ENCODE measurements around the gene SORCS1. TPM values are rescaled to one million over a fixed set of nuclear protein-coding genes. Genes with fewer than 3 reads are reported as not detected.

The SORCS1 gene
- total RNA-seq, 1 experiment from 2014 or later = 1.7 TPM

DNA sequence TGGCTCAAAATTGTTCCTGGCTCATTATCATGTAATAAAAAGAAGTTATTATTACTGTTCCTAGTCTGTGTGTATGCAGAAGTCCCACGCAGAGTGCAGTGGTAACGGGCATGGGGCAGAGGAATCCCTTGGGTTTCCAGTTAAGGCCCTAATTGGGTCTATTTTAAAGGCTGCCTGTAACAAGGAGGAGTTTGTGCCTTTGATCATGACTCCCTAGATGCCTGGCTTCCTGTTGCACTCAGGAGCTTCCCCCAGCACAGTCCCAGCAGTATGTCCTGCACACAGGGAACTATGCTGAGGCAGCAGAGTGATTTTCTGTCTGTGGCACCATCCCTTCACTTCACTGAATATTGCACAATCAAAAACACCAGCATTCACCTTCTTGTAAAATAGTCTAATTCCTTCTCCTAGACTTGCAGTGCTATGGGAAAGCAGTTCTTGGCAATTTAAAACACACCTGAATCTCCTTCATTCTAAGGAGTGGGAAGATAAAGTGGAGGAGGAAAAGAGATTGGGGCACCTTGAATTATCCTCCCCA, 22.9 kb downstream of the SORCS1 start:
- H3K4me2 ChIP-seq (ENCODE audit: insufficient read depth, insufficient read length, low read length) = no peak overlapping the region
- H3K23me2 ChIP-seq (ENCODE audit: insufficient read length, low read depth, low read length, poor library complexity, severe bottlenecking) = no peaks in the 10 kb centered on the region
- H3K4ac ChIP-seq (ENCODE audit: low read depth, low read length) = no peak overlapping the region
- TF ChIP-seq, protein P1, sequence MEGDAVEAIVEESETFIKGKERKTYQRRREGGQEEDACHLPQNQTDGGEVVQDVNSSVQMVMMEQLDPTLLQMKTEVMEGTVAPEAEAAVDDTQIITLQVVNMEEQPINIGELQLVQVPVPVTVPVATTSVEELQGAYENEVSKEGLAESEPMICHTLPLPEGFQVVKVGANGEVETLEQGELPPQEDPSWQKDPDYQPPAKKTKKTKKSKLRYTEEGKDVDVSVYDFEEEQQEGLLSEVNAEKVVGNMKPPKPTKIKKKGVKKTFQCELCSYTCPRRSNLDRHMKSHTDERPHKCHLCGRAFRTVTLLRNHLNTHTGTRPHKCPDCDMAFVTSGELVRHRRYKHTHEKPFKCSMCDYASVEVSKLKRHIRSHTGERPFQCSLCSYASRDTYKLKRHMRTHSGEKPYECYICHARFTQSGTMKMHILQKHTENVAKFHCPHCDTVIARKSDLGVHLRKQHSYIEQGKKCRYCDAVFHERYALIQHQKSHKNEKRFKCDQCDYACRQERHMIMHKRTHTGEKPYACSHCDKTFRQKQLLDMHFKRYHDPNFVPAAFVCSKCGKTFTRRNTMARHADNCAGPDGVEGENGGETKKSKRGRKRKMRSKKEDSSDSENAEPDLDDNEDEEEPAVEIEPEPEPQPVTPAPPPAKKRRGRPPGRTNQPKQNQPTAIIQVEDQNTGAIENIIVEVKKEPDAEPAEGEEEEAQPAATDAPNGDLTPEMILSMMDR (conservative IDR thresholded peaks at IDR 0.05) = no peak
- no peak overlapping the region for H3K9ac ChIP-seq (ENCODE audit: extremely low read depth, insufficient read length, low read length)
- no CpG with 5 or more reads among the region's 2 CpGs for WGBS (ENCODE audit: extremely low coverage, insufficient read length, low lambda C conversion rate)
- no peaks in the 10 kb centered on the region for H3K9me3 ChIP-seq (ENCODE audit: control insufficient read depth, low read depth, low read length)
- no peak overlapping the region for H3K18ac ChIP-seq (ENCODE audit: insufficient read length, low read depth, low read length)
- Mint-ChIP-seq H3K9me3 (no peaks in the 10 kb centered on the region), H3K36me3 (ENCODE audit: insufficient read depth in 1 of 3, low read depth in 3 of 3) (no peaks in the 10 kb centered on the region), H3K4me1 (peaks cover 6 to 7% of the 10 kb centered on the region in 2 experiments; a peak in 3 of 4 replicates), H3K27me3 (ENCODE audit: low read depth) (no peaks in the 10 kb centered on the region; the same call in 1 of the 2 replicates), H3K27ac (no peak overlapping the region; a peak in 1 of 7 replicates), H3K4me3 (no peak overlapping the region)
- H3K27ac ChIP-seq (ENCODE audit: insufficient read length, low read depth, low read length) = no peak overlapping the region
- H3K79me2 ChIP-seq (ENCODE audit: insufficient read depth, low read length) = no peaks in the 10 kb centered on the region
- no peak overlapping the region for H2BK15ac ChIP-seq (ENCODE audit: low read depth, low read length)
- no peak overlapping the region for H2BK12ac ChIP-seq (ENCODE audit: insufficient read length, low read depth, low read length)
- H4K8ac ChIP-seq (replicated peaks; ENCODE audit: insufficient read length, low read depth, low read length) = no peak overlapping the region
- no peak overlapping the region for H4K91ac ChIP-seq (ENCODE audit: insufficient read length, low read depth, low read length)
- H2AFZ ChIP-seq (ENCODE audit: low read length) = no peak overlapping the region
- H3K56ac ChIP-seq (ENCODE audit: insufficient read length, low read depth, low read length) = no peak overlapping the region
- no peak overlapping the region for H2BK20ac ChIP-seq (ENCODE audit: low read depth, low read length, poor library complexity, severe bottlenecking)
- no peaks in the 10 kb centered on the region for H3K27me3 ChIP-seq (ENCODE audit: insufficient read depth, low read length)
- no peak overlapping the region for H2AK5ac ChIP-seq (ENCODE audit: insufficient read length, low read length)
- no peaks in the 10 kb centered on the region for H3K4me1 ChIP-seq (ENCODE audit: insufficient read depth, low read length)
- no peak overlapping the region for H2BK120ac ChIP-seq (ENCODE audit: low read depth, low read length, poor library complexity, severe bottlenecking)
- no peak overlapping the region for H3K23ac ChIP-seq (ENCODE audit: insufficient read length, low read depth, low read length)
- no peak overlapping the region for H4K5ac ChIP-seq (ENCODE audit: insufficient read length, low read depth, low read length)
- no peak overlapping the region for H3T11ph ChIP-seq (ENCODE audit: low read length)
- H4K20me1 ChIP-seq (ENCODE audit: control insufficient read depth, insufficient read depth, insufficient read length) = no peaks in the 10 kb centered on the region
- no peak for DNase-seq
- no peak overlapping the region for H3K14ac ChIP-seq (ENCODE audit: insufficient read depth, low read length)
- H3K79me1 ChIP-seq (ENCODE audit: insufficient read depth, low read depth, low read length, poor library complexity, severe bottlenecking) = no peaks in the 10 kb centered on the region
- no peak overlapping the region for H2BK5ac ChIP-seq (ENCODE audit: insufficient read length, low read length)

All from H9 (cell line).